DOHH2 (cell line): ENCODE data around the gene RAMP2.

Experiments
- H3F3A ChIP-seq: fragments of 200-600 bp; sonication (generic), shearing (Covaris generic); 2 replicates; pipeline ENCODE4 v1.6.0; 2016; ENCODE audit warnings: antibody characterized with exemption, mild to moderate bottlenecking; ENCODE audit not compliant: control insufficient read depth, insufficient read depth
- H3K27ac ChIP-seq: fragments of 200-600 bp; sonication (generic); 2 replicates; pipeline ENCODE4 v1.5.1; 2014; ENCODE audit warnings: low read depth, mild to moderate bottlenecking, low read length, moderate library complexity
- H3K27me3 ChIP-seq: fragments of 200-600 bp; sonication (generic); 2 replicates; pipeline ENCODE4 v1.6.1; 2014; ENCODE audit warnings: mild to moderate bottlenecking, low read length, mixed read lengths; ENCODE audit not compliant: control insufficient read depth
- H3K36me3 ChIP-seq: fragments of 200-600 bp; sonication (generic); 2 replicates; pipeline ENCODE4 v1.6.1; 2014; ENCODE audit warnings: mild to moderate bottlenecking, low read length, moderate library complexity, mixed read lengths; ENCODE audit not compliant: control insufficient read depth
- H3K4me1 ChIP-seq: fragments of 200-600 bp; sonication (generic); 2 replicates; pipeline ENCODE4 v1.6.1; 2014; ENCODE audit warnings: mild to moderate bottlenecking, low read length, mixed read lengths; ENCODE audit not compliant: control insufficient read depth
- H3K4me2 ChIP-seq: fragments of 200-600 bp; sonication (generic); 2 replicates; pipeline ENCODE4 v1.6.0; 2014; ENCODE audit warnings: mild to moderate bottlenecking, low read length, moderate library complexity
- H3K4me3 ChIP-seq: fragments of 200-600 bp; sonication (generic); 2 replicates; pipeline ENCODE4 v1.5.1; 2014; ENCODE audit warnings: mild to moderate bottlenecking, low read length, mixed read lengths
- H3K79me2 ChIP-seq: fragments of 200-600 bp; sonication (generic); 2 replicates; pipeline ENCODE4 v1.6.1; 2014; ENCODE audit warnings: mild to moderate bottlenecking, low read length, mixed read lengths; ENCODE audit not compliant: control insufficient read depth
- H3K9me2 ChIP-seq: fragments of 200-600 bp; sonication (generic); replicated peaks from 2 replicates; pipeline ENCODE4 v1.6.1; 2014; ENCODE audit warnings: mild to moderate bottlenecking, low read length, mixed read lengths; ENCODE audit not compliant: control insufficient read depth
- H3K9me3 ChIP-seq: fragments of 200-600 bp; sonication (generic); 2 replicates; pipeline ENCODE4 v1.6.1; 2014; ENCODE audit warnings: antibody characterized with exemption, low read length, mixed read lengths; ENCODE audit not compliant: control insufficient read depth, insufficient read depth
- H4K20me1 ChIP-seq: fragments of 200-600 bp; sonication (generic); 2 replicates; pipeline ENCODE4 v1.6.0; 2014; ENCODE audit warnings: low read depth, mild to moderate bottlenecking, antibody characterized with exemption, low read length, moderate library complexity; ENCODE audit not compliant: control insufficient read depth, insufficient read depth
- CTCF ChIP-seq: fragments of 200-600 bp; sonication (generic); IDR thresholded peaks from one replicate; pipeline ENCODE4 v1.5.1; 2014; ENCODE audit warnings: antibody characterized with exemption, mild to moderate bottlenecking, low read depth, low read length; ENCODE audit not compliant: poor library complexity, severe bottlenecking
- EZH2phosphoT487 ChIP-seq: fragments of 200-600 bp; sonication (generic); IDR thresholded peaks from 2 replicates; pipeline ENCODE4 v1.6.1; 2017; ENCODE audit warnings: borderline replicate concordance, mild to moderate bottlenecking, antibody characterized with exemption, low read length, moderate library complexity, mixed read lengths

RAMP2 gene

DNA sequence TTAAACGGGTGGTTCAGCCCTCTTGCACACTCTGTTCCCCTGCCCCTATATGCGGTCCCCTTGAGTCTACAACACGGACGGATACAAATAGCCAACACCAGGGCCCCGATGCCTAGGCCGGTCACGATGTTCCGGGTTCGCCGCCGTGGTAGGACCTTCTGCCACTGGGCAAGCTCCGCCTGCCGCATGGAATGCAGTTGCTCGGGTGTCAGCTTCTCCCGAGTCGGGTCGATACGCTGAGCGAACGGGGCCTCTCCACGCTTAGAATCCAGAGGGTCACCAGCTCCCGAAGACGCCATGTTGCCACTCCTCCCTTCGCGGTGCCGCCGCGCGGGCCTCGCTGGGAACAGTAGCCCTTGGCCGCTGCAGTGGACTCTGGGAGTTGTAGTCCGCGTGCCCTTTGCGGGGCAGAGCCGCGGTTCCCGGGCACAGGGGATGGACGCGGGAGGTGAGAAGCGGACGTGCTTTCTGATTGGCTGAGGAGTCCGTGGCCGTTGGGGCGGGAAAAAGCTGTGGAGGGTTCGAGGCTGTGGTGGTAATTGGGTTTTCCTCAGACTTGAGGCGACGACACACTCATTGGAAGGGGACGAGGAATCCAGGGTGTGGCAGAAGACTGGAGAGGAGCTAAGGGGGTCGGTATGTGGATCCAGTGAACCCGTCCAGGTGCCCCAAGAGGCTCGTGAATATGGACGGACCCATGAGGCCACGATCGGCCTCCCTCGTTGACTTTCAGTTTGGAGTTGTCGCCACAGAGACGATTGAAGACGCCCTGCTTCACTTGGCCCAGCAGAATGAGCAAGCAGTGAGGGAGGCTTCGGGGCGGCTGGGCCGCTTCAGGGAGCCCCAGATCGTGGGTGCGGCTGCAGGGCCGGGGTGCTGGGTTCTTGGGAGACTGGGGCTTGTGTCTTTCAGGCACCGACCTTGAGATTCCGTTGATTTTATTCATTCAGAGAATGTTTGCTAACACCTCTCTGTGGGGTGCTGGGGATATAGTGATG is 37.7 kb downstream of the RAMP2 start, which contains the start of the genes CNTD1 and COA3:
Gene CNTD1 (plus strand): TSS at position 479 of the 998 bp plus-strand sequence. CDS start 207 bp downstream, at position 686.
Gene COA3 (minus strand): TSS at position 322 of the 998 bp plus-strand sequence. CDS start 23 bp downstream, at position 299.
- peak within 1 kb of the TSS; percentile 81 for H3K4me2 ChIP-seq
- H3K36me3 ChIP-seq, result no peaks in the 10 kb centered on the region
- H3K4me1 ChIP-seq, result peaks cover 13% of the 10 kb centered on the region
- H3F3A ChIP-seq, result no peaks in the 10 kb centered on the region
- peaks cover 18% of the 10 kb centered on the region for H3K27me3 ChIP-seq
- no peak within 1 kb of the TSS for H3K27ac ChIP-seq
- H3K9me3 ChIP-seq, result no peaks in the 10 kb centered on the region
- no peaks in the 10 kb centered on the region for H3K9me2 ChIP-seq
- H4K20me1 ChIP-seq, result no peaks in the 10 kb centered on the region
- peaks cover 6% of the 10 kb centered on the region for H3K79me2 ChIP-seq
- H3K4me3 ChIP-seq, result peak within 1 kb of the TSS; percentile 86
- TF ChIP-seq EZH2phosphoT487, result no peak
- TF ChIP-seq CTCF, result no peak

DNA sequence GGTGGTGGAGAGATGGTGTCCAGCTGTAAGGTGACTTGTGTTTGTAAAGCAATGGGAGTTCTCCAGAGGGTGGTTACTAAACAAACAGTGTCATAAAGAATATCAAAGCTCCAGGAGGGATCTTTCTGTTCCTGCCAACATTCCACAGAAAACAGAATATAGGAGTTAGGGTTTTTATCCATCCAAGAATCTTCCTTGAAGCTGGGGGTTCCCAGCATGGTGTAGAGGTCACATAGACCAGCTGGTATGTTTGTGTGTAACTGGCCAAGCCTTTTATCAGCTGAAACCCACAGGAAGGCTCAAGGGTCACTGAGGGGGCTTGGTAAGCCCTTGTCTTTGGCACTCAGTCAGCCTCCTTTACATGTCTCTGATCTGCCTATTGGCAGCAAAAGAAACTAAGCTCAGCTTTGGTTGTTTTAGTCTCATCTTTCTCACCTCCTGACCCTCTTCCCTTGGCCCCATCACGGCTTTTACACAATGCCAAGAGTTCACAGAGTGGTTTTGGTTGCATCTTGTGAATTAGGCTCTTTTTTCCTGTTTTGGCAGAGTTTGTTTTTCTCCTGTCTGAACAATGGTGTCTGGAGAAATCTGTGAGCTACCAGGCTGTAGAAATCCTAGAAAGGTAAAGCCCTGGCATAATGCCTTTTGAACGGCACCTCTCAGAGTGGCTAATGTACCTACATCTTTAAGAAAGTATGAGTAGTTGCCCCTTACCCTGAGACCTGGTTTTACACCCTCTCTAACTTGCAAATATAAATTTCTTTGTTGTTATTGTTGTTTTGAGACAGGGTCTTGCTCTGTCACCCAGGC is 42.3 kb downstream of the RAMP2 start:
- peaks cover 18% of the 10 kb centered on the region for H3K27me3 ChIP-seq
- no peaks in the 10 kb centered on the region for H3K36me3 ChIP-seq
- no peaks in the 10 kb centered on the region for H3F3A ChIP-seq
- H3K27ac ChIP-seq, result no peak overlapping the region
- no peaks in the 10 kb centered on the region for H3K79me2 ChIP-seq
- TF ChIP-seq CTCF, result no peak
- TF ChIP-seq EZH2phosphoT487, result no peak
- no peaks in the 10 kb centered on the region for H3K9me2 ChIP-seq
- no peak overlapping the region for H3K4me2 ChIP-seq
- H3K9me3 ChIP-seq, result no peaks in the 10 kb centered on the region
- H3K4me1 ChIP-seq, result peaks cover 5% of the 10 kb centered on the region
- no peak overlapping the region for H3K4me3 ChIP-seq
- H4K20me1 ChIP-seq, result no peaks in the 10 kb centered on the region

- Histone ChIP-seq H3K36me3 (peaks cover 9% of the 10 kb centered on the region), H3K4me2 (no peak overlapping the region), H3K27me3 (peaks cover 18% of the 10 kb centered on the region), H3K27ac (no peak overlapping the region), H3K79me2 (no peaks in the 10 kb centered on the region), H3K9me3 (no peaks in the 10 kb centered on the region), H3F3A (peaks cover 4% of the 10 kb centered on the region; the same call in 1 of the 2 replicates), H3K4me1 (no peaks in the 10 kb centered on the region), H3K4me3 (no peak overlapping the region), H4K20me1 (no peaks in the 10 kb centered on the region), H3K9me2 (no peaks in the 10 kb centered on the region)
- TF ChIP-seq EZH2phosphoT487 (no peak), CTCF (no peak)
Measured at GRCh38 chr17:42804918-42805367, 43.9 kb downstream of the RAMP2 start.
